H1 (cell line): ENCODE data around the gene SNRPA1. TPM values are rescaled to one million over a fixed set of nuclear protein-coding genes. Genes with fewer than 3 reads are reported as not detected.

Experiments used
- CTCF ChIA-PET: fragments of 300-600 bp; sonication (Branson Sonifier 250); formaldehyde crosslinking; loops from one replicate; lab custom pipeline; 2021; ENCODE audit not compliant: partially characterized antibody; lab: Charles Lee
- POLR2A ChIA-PET: fragments of 300-600 bp; sonication (Branson Sonifier 250); formaldehyde crosslinking; loops from one replicate; lab custom pipeline; 2021; ENCODE audit warnings: inconsistent platforms; ENCODE audit not compliant: partially characterized antibody; lab: Charles Lee
- DNase-seq, 2 experiments: peaks; one replicate each; pipeline versions ENCODE4 v3.0.0 to v3.0.0-alpha.2; 2010 to 2022; ENCODE audit warnings: low spot score in 2 of 2, low read depth in 1 of 2, mixed read lengths in 1 of 2
- FAIRE-seq: peaks from 2 replicates; lab custom pipeline; 2011; peaks lifted over from hg19 to GRCh38; lab: Jason Lieb, UNC
- H2AFZ ChIP-seq: 2 replicates; pipeline ENCODE4 v1.8.1; 2012; ENCODE audit warnings: low read length, inconsistent platforms
- H2AK5ac ChIP-seq: 2 replicates; pipeline ENCODE4 v1.6.1; 2013; ENCODE audit warnings: low read depth, low read length
- H2BK120ac ChIP-seq: replicated peaks from 2 replicates; pipeline ENCODE3; 2013; ENCODE audit warnings: low read depth, low read length, inconsistent platforms
- H2BK12ac ChIP-seq: 2 replicates; pipeline ENCODE4 v1.6.1; 2013; ENCODE audit warnings: low read depth, low read length
- H2BK15ac ChIP-seq: 2 replicates; pipeline ENCODE4 v1.6.1; 2013; ENCODE audit warnings: low read length
- H2BK20ac ChIP-seq: 2 replicates; pipeline ENCODE4 v1.6.1; 2013; ENCODE audit warnings: low read length
- H2BK5ac ChIP-seq: 2 replicates; pipeline ENCODE4 v1.6.1; 2013; ENCODE audit warnings: low read depth, low read length
- H3K14ac ChIP-seq: 2 replicates; pipeline ENCODE4 v1.6.1; 2013; ENCODE audit warnings: inconsistent platforms; ENCODE audit not compliant: insufficient read length
- H3K18ac ChIP-seq: 2 replicates; pipeline ENCODE4 v1.6.1; 2013; ENCODE audit warnings: low read length; ENCODE audit errors: extremely low read depth
- H3K23ac ChIP-seq: 2 replicates; pipeline ENCODE4 v1.6.1; 2013; ENCODE audit warnings: inconsistent platforms; ENCODE audit not compliant: insufficient read length
- H3K23me2 ChIP-seq: 2 replicates; pipeline ENCODE4 v1.6.1; 2013; ENCODE audit warnings: low read depth, low read length
- H3K27ac ChIP-seq: 2 replicates; pipeline ENCODE4 v1.6.1; 2011; ENCODE audit warnings: low read depth, low read length, inconsistent platforms
- H3K27me3 ChIP-seq, 4 experiments: replicated peaks in 1 of 4; 1 replicate in 1 of 4; 2 replicates in 3 of 4; pipeline versions ENCODE4 v1.6.1 to v1.8.1; 2011 to 2013; ENCODE audit warnings: low read length in 3 of 4, mild to moderate bottlenecking in 3 of 4, inconsistent platforms in 2 of 4, mixed read lengths in 2 of 4, moderate library complexity in 1 of 4; ENCODE audit not compliant: control insufficient read depth in 3 of 4, insufficient read depth in 3 of 4; ENCODE audit errors: extremely low read depth in 1 of 4
- H3K36me3 ChIP-seq, 4 experiments: 2 replicates each; pipeline versions ENCODE4 v1.6.1 to v1.8.1; 2011 to 2013; ENCODE audit warnings: mild to moderate bottlenecking in 4 of 4, low read length in 3 of 4, moderate library complexity in 2 of 4, control low read depth in 1 of 4, inconsistent platforms in 1 of 4; ENCODE audit not compliant: insufficient read depth in 4 of 4, control insufficient read depth in 2 of 4
- H3K4ac ChIP-seq: replicated peaks from 2 replicates; pipeline ENCODE3; 2013; ENCODE audit warnings: low read length, low read depth, mixed read lengths, inconsistent platforms; ENCODE audit not compliant: insufficient read length
- H3K4me1 ChIP-seq, 4 experiments: replicated peaks in 1 of 4; 1 replicate in 1 of 4; 2 replicates in 3 of 4; pipeline versions ENCODE4 v1.6.1 to v1.8.1; 2011 to 2013; ENCODE audit warnings: low read length in 3 of 4, inconsistent platforms in 2 of 4, mixed read lengths in 1 of 4; ENCODE audit not compliant: insufficient read depth in 4 of 4, control insufficient read depth in 3 of 4
- H3K4me2 ChIP-seq, 2 experiments: 2 replicates each; pipeline versions ENCODE4 v1.6.1 to v1.8.1; 2011 to 2013; ENCODE audit warnings: low read depth in 2 of 2, low read length in 2 of 2, control low read depth in 1 of 2, inconsistent platforms in 1 of 2, mild to moderate bottlenecking in 1 of 2; ENCODE audit not compliant: insufficient read depth in 1 of 2
- H3K4me3 ChIP-seq, 4 experiments: fragments of 200-600, 300-600 bp in 1 of 4; sonication (generic), shearing (Covaris generic), sonication (Bioruptor Twin) in 1 of 4; 2 replicates each; pipeline versions ENCODE4 v1.5.1 to v1.8.1; 2011 to 2016; ENCODE audit warnings: low read length in 4 of 4, low read depth in 3 of 4, control low read depth in 2 of 4, inconsistent platforms in 2 of 4, mild to moderate bottlenecking in 2 of 4, mixed read lengths in 1 of 4, moderate library complexity in 1 of 4; ENCODE audit not compliant: insufficient read depth in 2 of 4; ENCODE audit errors: extremely low read depth in 1 of 4
- H3K56ac ChIP-seq: replicated peaks from 2 replicates; pipeline ENCODE3; 2013; ENCODE audit warnings: low read depth, mild to moderate bottlenecking, mixed read lengths, low read length, inconsistent platforms; ENCODE audit not compliant: insufficient read length
- H3K79me1 ChIP-seq: 2 replicates; pipeline ENCODE4 v1.6.1; 2013; ENCODE audit warnings: low read depth, low read length, control low read depth
- H3K79me2 ChIP-seq, 2 experiments: 2 replicates each; pipeline versions ENCODE4 v1.6.1 to v1.8.1; 2012 to 2013; ENCODE audit warnings: low read length in 2 of 2, mild to moderate bottlenecking in 2 of 2, inconsistent platforms in 1 of 2; ENCODE audit not compliant: insufficient read depth in 2 of 2, control insufficient read depth in 1 of 2
- H3K9ac ChIP-seq, 4 experiments: replicated peaks in 1 of 4; 1 replicate in 1 of 4; 2 replicates in 3 of 4; pipeline versions ENCODE4 v1.6.1 to v1.8.1; 2011 to 2013; ENCODE audit warnings: low read depth in 3 of 4, low read length in 3 of 4, control low read depth in 2 of 4, mild to moderate bottlenecking in 2 of 4, moderate library complexity in 2 of 4, inconsistent platforms in 1 of 4; ENCODE audit errors: extremely low read depth in 1 of 4
- H3K9me3 ChIP-seq, 2 experiments: 2 replicates each; pipeline versions ENCODE4 v1.6.1 to v1.8.1; 2012 to 2013; ENCODE audit warnings: mild to moderate bottlenecking in 2 of 2, moderate library complexity in 2 of 2, control low read depth in 1 of 2, inconsistent platforms in 1 of 2, low read depth in 1 of 2, low read length in 1 of 2, mixed read lengths in 1 of 2; ENCODE audit not compliant: insufficient read depth in 2 of 2
- H4K20me1 ChIP-seq, 2 experiments: replicated peaks in 1 of 2; 2 replicates each; pipeline versions ENCODE3 to v1.8.1; 2011 to 2013; ENCODE audit warnings: inconsistent platforms in 2 of 2, low read length in 2 of 2, mild to moderate bottlenecking in 1 of 2; ENCODE audit not compliant: insufficient read depth in 2 of 2, control insufficient read depth in 1 of 2
- H4K5ac ChIP-seq: 2 replicates; pipeline ENCODE4 v1.6.1; 2013; ENCODE audit warnings: low read length, low read depth, mixed read lengths, inconsistent platforms; ENCODE audit not compliant: insufficient read length
- H4K8ac ChIP-seq: 2 replicates; pipeline ENCODE4 v1.8.0; 2013; ENCODE audit warnings: mild to moderate bottlenecking, moderate library complexity, low read length, inconsistent platforms; ENCODE audit not compliant: insufficient read depth; ENCODE audit errors: extremely low read depth
- H4K91ac ChIP-seq: replicated peaks from 2 replicates; pipeline ENCODE3; 2013; ENCODE audit warnings: low read length, mixed read lengths, inconsistent platforms; ENCODE audit not compliant: insufficient read length
- EGR1 ChIP-seq: IDR thresholded peaks from 2 replicates; pipeline ENCODE4 v1.6.1; 2011; ENCODE audit warnings: low read depth, low read length, borderline replicate concordance
- RAD21 ChIP-seq, 2 experiments: IDR thresholded peaks in 1 of 2; conservative IDR thresholded peaks in 1 of 2; 2 replicates each; pipeline ENCODE4 v1.6.1; 2011; ENCODE audit warnings: low read depth in 2 of 2, low read length in 2 of 2, improper control_type of control experiment in 1 of 2, inconsistent platforms in 1 of 2, mild to moderate bottlenecking in 1 of 2, moderate library complexity in 1 of 2
- TAF7 ChIP-seq: optimal IDR thresholded peaks from 2 replicates; pipeline ENCODE3; 2011; ENCODE audit warnings: low read depth, mild to moderate bottlenecking, inconsistent platforms, low read length, moderate library complexity, borderline replicate concordance
- WGBS, 2 experiments: shearing (Covaris generic) in 1 of 2; methylation state at CpG; one replicate each; pipeline versions ENCODE4 v1.1.6 to v1.1.7; 2013 to 2015; ENCODE audit warnings: low lambda C conversion rate in 2 of 2, mixed read lengths in 2 of 2, inconsistent platforms in 1 of 2, low coverage in 1 of 2, missing lambda C conversion rate in 1 of 2; ENCODE audit not compliant: insufficient replicate concordance in 2 of 2, insufficient coverage in 1 of 2, insufficient read length in 1 of 2; ENCODE audit errors: extremely low coverage in 1 of 2, missing lambda C conversion rate in 1 of 2; 5-methylcytosine and 5-hydroxymethylcytosine counted together
- polyA plus RNA-seq, 7 experiments: library from polyadenylated mRNA; depleted of rRNA in 3 of 7; stranded (reverse) in 5 of 7; unstranded in 2 of 7; fragments of >200 nt in 5 of 7; fragments of 200-250 nt in 2 of 7; gene quantifications; 1 replicate in 5 of 7; 2 replicates in 1 of 7; 4 replicates in 1 of 7; pipeline versions ENCODE4 v1.2.1 to v1.2.3, GENCODE V29; 2011 to 2013; ENCODE audit warnings: missing spikeins in 2 of 7, mixed read lengths in 2 of 7
- total RNA-seq: library from RNA; stranded (reverse); fragmentation: NEBNext Ultra II Directional; extraction: Animal tissue kit (Norgen Biotek cat#: 25700); gene quantifications from 2 replicates; pipeline ENCODE4 v1.2.1, GENCODE V29; 2021
- TF ChIP-seq, protein P1 (sequence below): IDR thresholded peaks from 2 replicates; pipeline ENCODE4 v1.6.1; 2011; ENCODE audit warnings: low read length, improper control_type of control experiment

The SNRPA1 gene
- total and polyA plus RNA-seq, 2 of the 8 experiments (the other 6 are each of a cell fraction or from before 2014, with no cell fraction given), result 140 to 221 TPM

DNA sequence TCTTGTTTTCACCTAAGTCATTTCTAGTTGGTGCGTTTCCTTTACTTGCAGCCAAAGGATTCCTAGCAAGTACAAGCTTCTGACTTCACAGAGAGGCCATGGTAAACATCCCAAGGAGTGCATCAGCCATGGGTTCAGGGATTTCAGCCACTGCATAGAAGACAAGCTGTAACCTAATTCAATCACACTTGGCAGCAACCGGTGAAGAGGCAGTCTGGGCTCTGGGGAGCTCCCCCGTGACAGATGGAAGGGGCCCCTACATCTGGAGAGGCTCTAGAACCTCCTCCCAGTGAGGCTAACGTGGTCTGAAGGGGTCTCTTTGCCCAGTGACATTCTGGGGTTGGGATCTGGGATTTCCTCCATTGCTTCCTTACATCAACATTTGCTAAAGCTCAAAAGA is 8.4 kb upstream of the SNRPA1 start:
- Histone ChIP-seq H2BK12ac (no peak overlapping the region), H2BK20ac (no peak overlapping the region), H3K4ac (no peak overlapping the region), H3K56ac (no peak overlapping the region), H4K91ac (no peak overlapping the region), H4K5ac (no peak overlapping the region), H2AFZ (no peak overlapping the region), H3K79me1 (no peaks in the 10 kb centered on the region), H3K4me2 (no peak overlapping the region), H3K4me1 (no peaks in the 10 kb centered on the region), H3K23me2 (no peaks in the 10 kb centered on the region), H3K36me3 (no peaks in the 10 kb centered on the region), H2AK5ac (no peak overlapping the region), H3K23ac (no peak overlapping the region), H3K4me3 (no peak overlapping the region), H4K20me1 (no peaks in the 10 kb centered on the region), H3K27me3 (no peaks in the 10 kb centered on the region), H3K79me2 (no peaks in the 10 kb centered on the region)
- no peak for FAIRE-seq
- CTCF ChIA-PET, result interaction anchor here (0.6 to 9.4 kb wide), 9 partner anchors 9 to 1156 kb away, joined by 3 to 94 read pairs (median 5); partner anchors contain the start of gene SNRPA1
- peak in 1 of 2 experiments; percentile 14 for DNase-seq
- WGBS, 2 experiments, result 91% methylated on average over 4 of the region's 4 CpGs; no CpG with 5 or more reads in 1 of the 2 experiments
- TF ChIP-seq, protein P1, sequence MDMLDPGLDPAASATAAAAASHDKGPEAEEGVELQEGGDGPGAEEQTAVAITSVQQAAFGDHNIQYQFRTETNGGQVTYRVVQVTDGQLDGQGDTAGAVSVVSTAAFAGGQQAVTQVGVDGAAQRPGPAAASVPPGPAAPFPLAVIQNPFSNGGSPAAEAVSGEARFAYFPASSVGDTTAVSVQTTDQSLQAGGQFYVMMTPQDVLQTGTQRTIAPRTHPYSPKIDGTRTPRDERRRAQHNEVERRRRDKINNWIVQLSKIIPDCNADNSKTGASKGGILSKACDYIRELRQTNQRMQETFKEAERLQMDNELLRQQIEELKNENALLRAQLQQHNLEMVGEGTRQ, result no peak
- TF ChIP-seq EGR1 (no peak), RAD21 (IDR thresholded peaks at IDR 0.05 in 1 of 2, conservative IDR thresholded peaks at IDR 0.05 in 1 of 2; ENCODE audit: low read depth in 2 of 2, low read length in 2 of 2) (no peak), TAF7 (no peak)
- TF ChIP-seq, all 59 proteins: peak for 0
- no peak overlapping the region for H2BK120ac ChIP-seq
- H3K27ac ChIP-seq, result no peak overlapping the region
- H3K18ac ChIP-seq, result no peak overlapping the region
- no peak overlapping the region for H2BK15ac ChIP-seq
- H3K14ac ChIP-seq, result no peak overlapping the region
- POLR2A ChIA-PET, result interaction anchor here (0.6 to 1.2 kb wide), 2 partner anchors 9 to 19 kb away, joined by 3 to 4 read pairs; partner anchors contain the start of gene SNRPA1
- no peak overlapping the region for H4K8ac ChIP-seq
- no peak overlapping the region for H2BK5ac ChIP-seq
- no peak overlapping the region for H3K9ac ChIP-seq
- no peaks in the 10 kb centered on the region for H3K9me3 ChIP-seq
